Activated CD4-positive, alpha-beta T cell treated with anti-CD3 and anti-CD28 coated beads, Interleukin-2, amount 50 U/mL, for 16 hours (primary cell): Measurements from ENCODE around the gene PCMTD2.
"Not testable (repeated sequence)": the region's sequence is repeated elsewhere in the genome, so short reads cannot be mapped to it uniquely, and the experiment has no call there.

Experiments
- DNase-seq: peaks from one replicate; pipeline ENCODE4 v3.0.0-alpha.2; 2020

Gene PCMTD2

GRCh38 chr20:64303086-64303485, 47.5 kb downstream of the PCMTD2 start:
- not testable (repeated sequence) for DNase-seq

- DNase-seq, result not testable (repeated sequence)
Observed at GRCh38 chr20:64313761-64314160, 58.2 kb downstream of the PCMTD2 start.

DNA sequence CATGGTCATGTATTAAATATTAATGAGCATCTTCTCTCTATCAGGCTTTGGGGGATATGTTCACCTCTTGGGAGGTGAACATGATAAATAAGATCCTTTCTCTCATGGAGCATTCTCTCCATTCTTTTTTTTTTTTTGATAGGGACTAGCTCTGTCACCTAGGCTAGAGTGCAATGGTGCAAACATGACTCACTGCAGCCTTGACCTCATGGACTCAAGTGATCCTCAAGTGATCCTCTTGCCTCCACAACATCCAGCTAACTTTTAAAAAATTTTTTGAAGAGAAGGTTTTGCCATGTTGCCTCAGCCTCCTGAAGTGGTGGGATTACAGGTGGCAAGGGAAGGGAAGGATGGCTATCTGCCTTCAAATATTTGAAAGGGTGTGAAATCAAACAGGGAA, 59.8 kb downstream of the PCMTD2 start:
- not testable (repeated sequence) for DNase-seq

DNA sequence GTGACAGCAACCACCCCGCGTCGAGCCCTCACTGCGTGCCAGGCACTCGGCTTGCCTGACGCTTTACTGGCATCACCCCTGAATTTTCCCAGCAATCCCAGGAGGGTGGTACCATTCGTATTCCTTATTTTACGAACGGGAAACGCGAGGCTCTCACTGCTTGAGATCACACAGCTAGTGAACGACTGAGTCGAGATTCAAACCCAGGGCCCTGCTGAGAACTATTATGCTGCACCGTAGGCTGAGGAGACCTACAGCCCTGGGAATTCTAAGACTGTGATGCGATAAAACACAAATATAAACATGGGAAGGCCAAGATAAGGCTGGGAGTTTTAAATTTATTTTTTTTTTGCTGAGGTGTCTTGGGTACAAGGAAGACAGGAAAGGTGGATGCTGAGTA, 60.3 kb downstream of the PCMTD2 start:
- not testable (repeated sequence) for DNase-seq

- DNase-seq, result peak; percentile 12
Observed at GRCh38 chr20:64316415-64317083, 61.0 kb downstream of the PCMTD2 start.

DNA sequence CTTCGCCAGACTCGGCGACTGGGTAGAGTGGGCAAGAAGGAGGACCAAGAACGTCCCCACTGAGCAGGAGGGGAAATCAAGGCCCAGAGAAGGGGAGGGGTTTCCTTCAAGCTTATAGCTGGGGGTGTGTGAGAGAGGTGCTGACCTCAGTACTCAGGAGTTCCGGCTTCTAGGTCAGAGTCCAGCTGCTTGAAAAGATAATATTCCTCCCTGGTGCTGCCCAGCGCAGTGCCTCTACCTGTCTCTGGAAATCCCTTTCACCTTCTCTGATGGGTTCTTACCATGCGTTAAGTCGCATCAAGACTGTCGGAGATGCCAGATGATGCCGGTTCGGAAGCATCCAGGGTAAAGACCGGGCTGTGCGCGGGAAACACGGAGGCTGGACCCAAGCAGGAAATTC, 61.8 kb downstream of the PCMTD2 start:
- DNase-seq, result not testable (repeated sequence)

GRCh38 chr20:64318056-64318455, 62.5 kb downstream of the PCMTD2 start:
- not testable (repeated sequence) for DNase-seq

GRCh38 chr20:64322031-64322789, 66.7 kb downstream of the PCMTD2 start:
- DNase-seq, result not testable (repeated sequence)
